ENCODE data around the gene GPR160.

The GPR160 gene

DNA sequence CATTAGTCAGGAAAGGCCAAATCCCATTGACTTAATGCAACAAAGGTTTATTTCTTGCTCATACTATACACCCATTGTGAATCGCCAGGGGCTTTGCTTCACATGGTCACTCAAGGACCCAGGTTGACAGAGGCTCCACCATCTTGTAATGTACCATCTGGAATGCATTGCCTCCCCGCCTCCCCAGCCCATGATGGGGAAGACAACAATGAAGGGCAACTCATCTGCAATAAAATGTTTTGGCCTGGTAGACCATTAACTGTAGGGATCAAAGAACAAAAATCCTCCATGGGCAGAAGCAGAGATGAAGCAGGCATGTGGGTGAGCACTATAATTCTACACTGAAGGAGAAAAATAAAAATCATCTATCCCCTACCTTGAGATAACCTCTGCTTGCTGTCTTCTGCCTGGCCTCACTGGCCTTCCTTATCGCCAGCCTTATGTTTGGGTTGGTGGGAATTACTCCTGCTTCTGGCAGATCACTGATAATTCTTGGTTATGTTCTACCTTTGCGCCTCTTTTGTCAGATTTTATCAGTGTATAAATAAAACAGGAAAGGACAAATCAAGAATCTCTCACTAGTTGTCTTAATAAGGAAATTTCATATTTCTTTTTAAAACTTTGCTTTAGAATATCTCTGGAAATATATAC lies 37.8 kb downstream of the GPR160 start:
- DNase-seq (ENCODE audit: low read depth): no peak
- TF ChIP-seq POLR2A (IDR thresholded peaks at IDR 0.05; ENCODE audit: extremely low read depth, insufficient read length) (no peak), MYC (IDR thresholded peaks at IDR 0.05; ENCODE audit: low read depth, low read length) (no peak)
- TF ChIP-seq, protein P1, sequence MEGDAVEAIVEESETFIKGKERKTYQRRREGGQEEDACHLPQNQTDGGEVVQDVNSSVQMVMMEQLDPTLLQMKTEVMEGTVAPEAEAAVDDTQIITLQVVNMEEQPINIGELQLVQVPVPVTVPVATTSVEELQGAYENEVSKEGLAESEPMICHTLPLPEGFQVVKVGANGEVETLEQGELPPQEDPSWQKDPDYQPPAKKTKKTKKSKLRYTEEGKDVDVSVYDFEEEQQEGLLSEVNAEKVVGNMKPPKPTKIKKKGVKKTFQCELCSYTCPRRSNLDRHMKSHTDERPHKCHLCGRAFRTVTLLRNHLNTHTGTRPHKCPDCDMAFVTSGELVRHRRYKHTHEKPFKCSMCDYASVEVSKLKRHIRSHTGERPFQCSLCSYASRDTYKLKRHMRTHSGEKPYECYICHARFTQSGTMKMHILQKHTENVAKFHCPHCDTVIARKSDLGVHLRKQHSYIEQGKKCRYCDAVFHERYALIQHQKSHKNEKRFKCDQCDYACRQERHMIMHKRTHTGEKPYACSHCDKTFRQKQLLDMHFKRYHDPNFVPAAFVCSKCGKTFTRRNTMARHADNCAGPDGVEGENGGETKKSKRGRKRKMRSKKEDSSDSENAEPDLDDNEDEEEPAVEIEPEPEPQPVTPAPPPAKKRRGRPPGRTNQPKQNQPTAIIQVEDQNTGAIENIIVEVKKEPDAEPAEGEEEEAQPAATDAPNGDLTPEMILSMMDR (IDR thresholded peaks at IDR 0.05; ENCODE audit: low read depth, low read length): no peak
- TF ChIP-seq, protein P2, sequence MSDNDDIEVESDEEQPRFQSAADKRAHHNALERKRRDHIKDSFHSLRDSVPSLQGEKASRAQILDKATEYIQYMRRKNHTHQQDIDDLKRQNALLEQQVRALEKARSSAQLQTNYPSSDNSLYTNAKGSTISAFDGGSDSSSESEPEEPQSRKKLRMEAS (IDR thresholded peaks at IDR 0.05; ENCODE audit: low read depth, low read length): no peak
- no peak overlapping the region for H3K4me3 ChIP-seq (ENCODE audit: low read depth, low read length)

DNA sequence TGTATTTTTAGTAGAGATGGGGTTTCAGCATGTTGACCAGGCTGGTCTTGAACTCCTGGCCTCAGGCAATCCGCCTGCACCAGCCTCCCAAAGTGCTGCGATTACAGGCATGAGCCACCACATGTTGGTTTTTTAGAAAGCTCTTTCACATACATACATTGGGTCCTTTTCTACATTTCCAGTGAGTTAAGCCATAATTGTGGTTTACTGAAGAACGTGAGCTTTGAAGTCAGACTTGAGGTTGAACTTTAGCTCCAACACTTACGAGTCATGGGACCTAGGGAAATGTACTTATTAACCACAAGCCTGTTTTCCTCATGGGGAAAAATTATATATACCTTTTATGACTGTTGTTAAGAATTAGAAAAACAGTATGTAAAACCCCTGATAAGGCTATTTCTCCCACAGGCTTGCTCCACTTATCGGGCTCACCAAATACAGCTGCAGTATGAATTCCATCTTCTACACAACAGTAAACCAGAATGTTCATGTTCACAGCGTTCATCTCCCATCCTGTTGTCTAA lies 39.0 kb downstream of the GPR160 start:
- DNase-seq (ENCODE audit: low read depth): peak; percentile 45
- no peak overlapping the region for H3K4me3 ChIP-seq (ENCODE audit: low read depth, low read length)
- TF ChIP-seq POLR2A (IDR thresholded peaks at IDR 0.05; ENCODE audit: extremely low read depth, insufficient read length): no peak
- TF ChIP-seq, protein P1 (IDR thresholded peaks at IDR 0.05; ENCODE audit: low read depth, low read length): no peak
- no peak for TF ChIP-seq MYC (IDR thresholded peaks at IDR 0.05; ENCODE audit: low read depth, low read length)
- TF ChIP-seq, protein P2 (IDR thresholded peaks at IDR 0.05; ENCODE audit: low read depth, low read length): no peak

DNA sequence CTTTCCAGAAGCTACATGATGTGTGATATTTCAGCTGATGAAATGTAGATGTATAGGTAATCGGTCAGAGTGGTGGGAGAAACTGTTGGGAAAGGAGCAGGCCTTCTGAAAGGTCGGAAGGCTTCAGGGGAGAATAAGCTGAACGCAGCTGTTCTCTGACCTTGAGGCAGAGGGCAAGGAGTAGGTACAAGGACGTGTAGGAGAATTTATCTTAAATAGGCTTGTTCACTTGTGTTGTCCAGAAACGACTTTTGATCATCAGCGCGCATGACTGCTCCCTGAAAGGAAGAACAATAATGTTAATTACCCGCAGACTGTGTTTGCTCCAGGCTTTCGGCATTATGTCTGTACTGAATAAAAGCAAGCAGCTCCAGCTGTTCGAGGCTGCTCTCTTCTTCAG lies 39.6 kb downstream of the GPR160 start:
- TF ChIP-seq, protein P2 (IDR thresholded peaks at IDR 0.05; ENCODE audit: low read depth, low read length): no peak
- no peak for TF ChIP-seq POLR2A (IDR thresholded peaks at IDR 0.05; ENCODE audit: extremely low read depth, insufficient read length)
- TF ChIP-seq, protein P1 (IDR thresholded peaks at IDR 0.05; ENCODE audit: low read depth, low read length): no peak
- no peak for TF ChIP-seq MYC (IDR thresholded peaks at IDR 0.05; ENCODE audit: low read depth, low read length)
- DNase-seq (ENCODE audit: low read depth): no peak
- no peak overlapping the region for H3K4me3 ChIP-seq (ENCODE audit: low read depth, low read length)

DNA sequence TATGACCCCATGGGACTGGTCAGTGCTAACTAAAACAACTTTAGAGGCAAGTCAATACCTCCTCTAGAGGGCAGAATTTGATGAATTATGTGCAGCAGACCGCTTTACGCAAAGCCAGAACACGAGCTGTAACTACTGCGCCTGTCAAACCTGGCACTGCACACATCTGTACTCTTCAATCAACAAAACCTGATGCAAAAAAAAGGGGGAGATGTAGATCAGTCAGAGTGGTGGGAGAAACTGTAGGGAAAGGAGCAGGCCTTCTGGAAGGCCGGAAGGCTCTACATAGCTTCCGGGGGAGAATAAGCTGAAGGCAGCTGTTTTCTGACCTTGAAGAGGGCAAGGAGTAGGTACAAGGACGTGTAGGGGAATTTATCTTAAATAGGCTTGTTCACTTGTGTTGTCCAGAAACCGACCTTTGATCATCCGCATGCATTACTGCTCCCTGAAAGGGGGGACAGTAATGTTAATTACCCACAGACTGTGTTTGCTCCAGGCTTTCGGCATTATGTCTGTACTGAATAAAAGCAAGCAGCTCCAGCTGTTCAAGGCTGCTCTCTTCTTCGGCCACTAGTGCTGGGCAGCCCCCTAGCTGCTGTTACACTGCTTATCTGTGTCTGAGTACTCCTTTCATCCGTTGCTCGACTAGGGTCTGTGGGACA lies 41.0 kb downstream of the GPR160 start:
- no peak overlapping the region for H3K4me3 ChIP-seq (ENCODE audit: low read depth, low read length)
- TF ChIP-seq, protein P1 (IDR thresholded peaks at IDR 0.05; ENCODE audit: low read depth, low read length): peak; percentile 33
- TF ChIP-seq, protein P2 (IDR thresholded peaks at IDR 0.05; ENCODE audit: low read depth, low read length): no peak
- peak; percentile 49 for DNase-seq (ENCODE audit: low read depth)

DNA sequence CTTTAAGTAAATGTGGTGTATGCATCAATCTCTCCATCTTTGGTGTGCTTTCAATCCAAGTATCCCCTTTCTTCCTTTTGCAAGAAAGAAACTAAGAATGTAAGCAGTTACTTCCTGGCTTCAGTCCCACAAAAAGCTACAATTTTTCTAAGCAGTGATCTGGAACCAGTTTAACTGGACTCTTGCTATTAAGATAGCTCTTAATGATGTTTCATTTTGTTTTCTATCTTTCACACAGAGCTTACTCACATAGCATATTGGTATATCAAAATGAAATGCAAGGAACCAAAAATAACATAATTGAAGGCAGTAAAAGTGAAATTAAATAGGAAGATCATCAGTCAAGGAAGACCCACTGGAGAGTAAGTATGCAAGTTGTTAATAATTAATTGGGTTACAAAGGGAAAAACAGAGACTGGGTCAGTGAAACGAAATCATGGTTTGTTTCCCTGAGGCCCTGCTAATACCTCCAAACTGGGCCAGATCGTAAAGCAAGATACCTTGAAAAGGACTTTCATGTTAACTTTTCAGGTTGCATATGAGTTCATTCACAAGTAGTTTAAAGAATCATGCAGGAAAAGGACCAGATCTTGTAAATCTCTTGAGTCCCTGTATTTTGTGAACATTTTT lies 41.9 kb downstream of the GPR160 start:
- TF ChIP-seq MYC (IDR thresholded peaks at IDR 0.05; ENCODE audit: low read depth, low read length): no peak
- TF ChIP-seq, protein P1 (IDR thresholded peaks at IDR 0.05; ENCODE audit: low read depth, low read length): no peak
- TF ChIP-seq, protein P2 (IDR thresholded peaks at IDR 0.05; ENCODE audit: low read depth, low read length): no peak
- TF ChIP-seq POLR2A (IDR thresholded peaks at IDR 0.05; ENCODE audit: extremely low read depth, insufficient read length): no peak
- DNase-seq (ENCODE audit: low read depth): no peak
- no peak overlapping the region for H3K4me3 ChIP-seq (ENCODE audit: low read depth, low read length)

Measured in NB4 (cell line).